Mucosa of rectum (tissue), 2 donors: ENCODE results near the gene TSSC4.
A peak's percentile ranks its signal among the peaks of the same experiment; 100 is the strongest.

Experiments used
- H3K27ac ChIP-seq, 2 donors: one replicate each; pipeline ENCODE4 v1.7.0; 2013; ENCODE audit warnings: inconsistent platforms in 2 of 2, low read depth in 2 of 2, low read length in 2 of 2
- H3K27me3 ChIP-seq, 2 donors: one replicate each; pipeline ENCODE4 v1.7.0; 2013; ENCODE audit warnings: low read length in 2 of 2; ENCODE audit not compliant: control insufficient read depth in 2 of 2, insufficient read depth in 2 of 2
- H3K36me3 ChIP-seq, 2 donors: one replicate each; pipeline ENCODE4 v1.7.0; 2013; ENCODE audit warnings: low read length in 2 of 2; ENCODE audit not compliant: control insufficient read depth in 2 of 2, insufficient read depth in 2 of 2
- H3K4me1 ChIP-seq, 2 donors: one replicate each; pipeline ENCODE4 v1.7.0; 2013; ENCODE audit warnings: low read length in 2 of 2, mild to moderate bottlenecking in 1 of 2; ENCODE audit not compliant: control insufficient read depth in 2 of 2, insufficient read depth in 2 of 2
- H3K4me3 ChIP-seq, 2 donors: one replicate each; pipeline ENCODE4 v1.7.0; 2013; ENCODE audit warnings: low read length in 2 of 2
- H3K9ac ChIP-seq, 2 donors: one replicate each; pipeline ENCODE4 v1.7.0; 2013; ENCODE audit warnings: low read length in 2 of 2, low read depth in 1 of 2, mild to moderate bottlenecking in 1 of 2
- H3K9me3 ChIP-seq, 2 donors: one replicate each; pipeline ENCODE4 v1.7.0; 2013; ENCODE audit warnings: low read length in 2 of 2; ENCODE audit not compliant: control insufficient read depth in 2 of 2
- donor health status: healthy.
- donor health status: Normal muscosa, but diverticular disease.

TSSC4 gene

GRCh38 chr11:2424811-2425495, 24.4 kb downstream of the TSSC4 start:
- Histone ChIP-seq H3K4me3 (no peak overlapping the region), H3K9ac (no peak overlapping the region), H3K9me3 (no peaks in the 10 kb centered on the region), H3K36me3 (no peaks in the 10 kb centered on the region), H3K27me3 (peaks cover 7 to 32% of the 10 kb centered on the region in 2 donors), H3K27ac (no peak overlapping the region), H3K4me1 (peaks cover 17 to 21% of the 10 kb centered on the region in 2 donors)

- Histone ChIP-seq H3K9ac (no peak overlapping the region), H3K27ac (no peak overlapping the region), H3K27me3 (peaks cover 7 to 32% of the 10 kb centered on the region in 2 donors), H3K4me3 (no peak overlapping the region), H3K36me3 (no peaks in the 10 kb centered on the region), H3K4me1 (peaks cover 11 to 16% of the 10 kb centered on the region in 2 donors), H3K9me3 (no peaks in the 10 kb centered on the region)
Observed at GRCh38 chr11:2425506-2425905, 25.0 kb downstream of the TSSC4 start.

- Histone ChIP-seq H3K4me1 (peaks cover 6 to 12% of the 10 kb centered on the region in 2 donors), H3K36me3 (no peaks in the 10 kb centered on the region), H3K27me3 (peaks cover 4 to 26% of the 10 kb centered on the region in 2 donors), H3K4me3 (no peak overlapping the region), H3K9ac (no peak overlapping the region), H3K27ac (no peak overlapping the region), H3K9me3 (no peaks in the 10 kb centered on the region)
Observed at GRCh38 chr11:2426221-2426620, 25.7 kb downstream of the TSSC4 start.

- no peaks in the 10 kb centered on the region for H3K36me3 ChIP-seq
- no peak overlapping the region for H3K4me3 ChIP-seq
- peaks cover 6 to 12% of the 10 kb centered on the region in 2 donors for H3K4me1 ChIP-seq
- H3K27ac ChIP-seq: no peak overlapping the region
- H3K9me3 ChIP-seq: no peaks in the 10 kb centered on the region
- peak overlapping the region in 1 of 2 donors; percentile 36 for H3K9ac ChIP-seq
- H3K27me3 ChIP-seq: peaks cover 4 to 23% of the 10 kb centered on the region in 2 donors
Observed at GRCh38 chr11:2426826-2427521, 26.4 kb downstream of the TSSC4 start.

GRCh38 chr11:2427721-2428321, 27.3 kb downstream of the TSSC4 start:
- peaks cover 4 to 20% of the 10 kb centered on the region in 2 donors for H3K27me3 ChIP-seq
- H3K27ac ChIP-seq: no peak overlapping the region
- H3K36me3 ChIP-seq: no peaks in the 10 kb centered on the region
- H3K4me3 ChIP-seq: no peak overlapping the region
- no peaks in the 10 kb centered on the region for H3K9me3 ChIP-seq
- H3K9ac ChIP-seq: peak overlapping the region; percentile 8 to 23
- peaks cover 6 to 12% of the 10 kb centered on the region in 2 donors for H3K4me1 ChIP-seq

GRCh38 chr11:2428322-2428795, 27.8 kb downstream of the TSSC4 start:
- H3K9me3 ChIP-seq: no peaks in the 10 kb centered on the region
- no peak overlapping the region for H3K9ac ChIP-seq
- peaks cover 4 to 16% of the 10 kb centered on the region in 2 donors for H3K27me3 ChIP-seq
- H3K36me3 ChIP-seq: no peaks in the 10 kb centered on the region
- H3K4me1 ChIP-seq: peaks cover 6 to 12% of the 10 kb centered on the region in 2 donors
- no peak overlapping the region for H3K4me3 ChIP-seq
- no peak overlapping the region for H3K27ac ChIP-seq

- no peak overlapping the region for H3K27ac ChIP-seq
Observed at GRCh38 chr11:2431395-2431794, 30.8 kb downstream of the TSSC4 start.

GRCh38 chr11:2432171-2432621, 31.6 kb downstream of the TSSC4 start:
- no peak overlapping the region for H3K4me3 ChIP-seq
- H3K9ac ChIP-seq: no peak overlapping the region
- peaks cover 4 to 8% of the 10 kb centered on the region in 2 donors for H3K4me1 ChIP-seq
- no peak overlapping the region for H3K27ac ChIP-seq
- H3K27me3 ChIP-seq: no peaks in the 10 kb centered on the region
- H3K36me3 ChIP-seq: peaks cover 0 to 7% of the 10 kb centered on the region in 2 donors
- no peaks in the 10 kb centered on the region for H3K9me3 ChIP-seq

More at GRCh38 chr11:2431395-2431794, 30.8 kb downstream of the TSSC4 start:
- peaks cover 0 to 7% of the 10 kb centered on the region in 2 donors for H3K36me3 ChIP-seq
- H3K4me3 ChIP-seq: no peak overlapping the region
- H3K4me1 ChIP-seq: peaks cover 6 to 12% of the 10 kb centered on the region in 2 donors
- H3K9ac ChIP-seq: no peak overlapping the region
- no peaks in the 10 kb centered on the region for H3K9me3 ChIP-seq
- no peaks in the 10 kb centered on the region for H3K27me3 ChIP-seq

- Histone ChIP-seq H3K4me3 (no peak overlapping the region), H3K9ac (no peak overlapping the region), H3K4me1 (peaks cover 0 to 4% of the 10 kb centered on the region in 2 donors), H3K27me3 (no peaks in the 10 kb centered on the region), H3K27ac (no peak overlapping the region), H3K9me3 (no peaks in the 10 kb centered on the region), H3K36me3 (peaks cover 0 to 7% of the 10 kb centered on the region in 2 donors)
Observed at GRCh38 chr11:2432628-2433071, 32.1 kb downstream of the TSSC4 start.
